Activated naive CD4-positive, alpha-beta T cell treated with anti-CD3 and anti-CD28 coated beads, Interleukin-2, amount 50 U/mL, for 24 hours (primary cell): ENCODE results near the gene ARRDC1.
A peak's percentile ranks its signal among the peaks of the same experiment; 100 is the strongest.
"Not testable (repeated sequence)": the region's sequence is repeated elsewhere in the genome, so short reads cannot be mapped to it uniquely, and the experiment has no call there.

Source experiments
- H3K27ac Mint-ChIP-seq: one replicate; pipeline ENCODE4 v1.8.0; 2021; ENCODE audit warnings: mild to moderate bottlenecking, mixed read lengths
- H3K27me3 Mint-ChIP-seq: one replicate; pipeline ENCODE4 v1.8.0; 2021; ENCODE audit warnings: mixed read lengths
- H3K36me3 Mint-ChIP-seq: one replicate; pipeline ENCODE4 v1.8.0; 2021; ENCODE audit warnings: mixed read lengths
- H3K4me1 Mint-ChIP-seq: one replicate; pipeline ENCODE4 v1.8.0; 2021; ENCODE audit warnings: mixed read lengths
- H3K4me3 Mint-ChIP-seq: one replicate; pipeline ENCODE4 v1.8.0; 2021; ENCODE audit warnings: mild to moderate bottlenecking, mixed read lengths
- H3K9me3 Mint-ChIP-seq: one replicate; pipeline ENCODE4 v1.8.0; 2021; ENCODE audit warnings: mixed read lengths

ARRDC1 gene

GRCh38 chr9:137605121-137606004, at the start of gene ARRDC1:
ARRDC1 (plus strand) TSS chr9:137605686; CDS start chr9:137605718, 32 bp downstream.
- Mint-ChIP-seq H3K4me1 (peaks cover 20% of the 10 kb centered on the region), H3K4me3 (peak within 1 kb of the TSS; percentile 82), H3K9me3 (no peaks in the 10 kb centered on the region), H3K27ac (no peak within 1 kb of the TSS), H3K27me3 (no peaks in the 10 kb centered on the region), H3K36me3 (no peaks in the 10 kb centered on the region)

- Mint-ChIP-seq H3K36me3 (peaks cover 8% of the 10 kb centered on the region), H3K4me3 (no peak overlapping the region), H3K27ac (no peak overlapping the region), H3K9me3 (no peaks in the 10 kb centered on the region), H3K4me1 (peaks cover 8% of the 10 kb centered on the region), H3K27me3 (no peaks in the 10 kb centered on the region)
Measured at GRCh38 chr9:137556069-137556838, 49.2 kb upstream of the ARRDC1 start.

- Mint-ChIP-seq H3K4me3 (no peak overlapping the region), H3K9me3 (no peaks in the 10 kb centered on the region), H3K36me3 (peaks cover 8% of the 10 kb centered on the region), H3K27ac (no peak overlapping the region), H3K4me1 (peaks cover 3% of the 10 kb centered on the region), H3K27me3 (no peaks in the 10 kb centered on the region)
Measured at GRCh38 chr9:137558127-137558526, 47.4 kb upstream of the ARRDC1 start.

GRCh38 chr9:137564134-137564533, 41.4 kb upstream of the ARRDC1 start:
- Mint-ChIP-seq H3K4me1 (peaks cover 14% of the 10 kb centered on the region), H3K36me3 (peaks cover 14% of the 10 kb centered on the region), H3K27me3 (no peaks in the 10 kb centered on the region), H3K9me3 (no peaks in the 10 kb centered on the region), H3K4me3 (no peak overlapping the region), H3K27ac (no peak overlapping the region)

- Mint-ChIP-seq H3K36me3 (peaks cover 11% of the 10 kb centered on the region), H3K4me3 (no peak overlapping the region), H3K4me1 (peaks cover 14% of the 10 kb centered on the region), H3K27me3 (no peaks in the 10 kb centered on the region), H3K27ac (peak overlapping the region; percentile 55), H3K9me3 (no peaks in the 10 kb centered on the region)
Measured at GRCh38 chr9:137564817-137565411, 40.6 kb upstream of the ARRDC1 start.

GRCh38 chr9:137568445-137568844, 37.0 kb upstream of the ARRDC1 start:
- Mint-ChIP-seq H3K36me3 (peaks cover 14% of the 10 kb centered on the region), H3K4me1 (peaks cover 21% of the 10 kb centered on the region)
- H3K27ac Mint-ChIP-seq, H3K4me3 Mint-ChIP-seq, H3K27me3 Mint-ChIP-seq, H3K9me3 Mint-ChIP-seq: not testable (repeated sequence)

- Mint-ChIP-seq H3K27ac (peak overlapping the region; percentile 62), H3K27me3 (no peaks in the 10 kb centered on the region), H3K4me3 (no peak overlapping the region), H3K36me3 (peaks cover 7% of the 10 kb centered on the region), H3K4me1 (peaks cover 14% of the 10 kb centered on the region), H3K9me3 (no peaks in the 10 kb centered on the region)
Measured at GRCh38 chr9:137569609-137570203, 35.8 kb upstream of the ARRDC1 start.

- Mint-ChIP-seq H3K4me1 (peaks cover 22% of the 10 kb centered on the region), H3K9me3 (no peaks in the 10 kb centered on the region), H3K27ac (no peak overlapping the region), H3K36me3 (peaks cover 9% of the 10 kb centered on the region), H3K4me3 (no peak overlapping the region), H3K27me3 (no peaks in the 10 kb centered on the region)
Measured at GRCh38 chr9:137570566-137570965, 34.9 kb upstream of the ARRDC1 start.

- Mint-ChIP-seq H3K27me3 (no peaks in the 10 kb centered on the region), H3K9me3 (no peaks in the 10 kb centered on the region), H3K36me3 (peaks cover 9% of the 10 kb centered on the region), H3K4me1 (peaks cover 36% of the 10 kb centered on the region), H3K27ac (no peak overlapping the region), H3K4me3 (no peak overlapping the region)
Measured at GRCh38 chr9:137574192-137574591, 31.3 kb upstream of the ARRDC1 start.

- H3K36me3 Mint-ChIP-seq = peaks cover 7% of the 10 kb centered on the region
- no peaks in the 10 kb centered on the region for H3K27me3 Mint-ChIP-seq
- no peaks in the 10 kb centered on the region for H3K9me3 Mint-ChIP-seq
- no peak overlapping the region for H3K4me3 Mint-ChIP-seq
- H3K4me1 Mint-ChIP-seq = peaks cover 34% of the 10 kb centered on the region
- H3K27ac Mint-ChIP-seq = no peak overlapping the region
Measured at GRCh38 chr9:137575364-137575715, 30.1 kb upstream of the ARRDC1 start.

GRCh38 chr9:137575716-137576411, 29.6 kb upstream of the ARRDC1 start:
- no peaks in the 10 kb centered on the region for H3K9me3 Mint-ChIP-seq
- H3K4me1 Mint-ChIP-seq = peaks cover 29% of the 10 kb centered on the region
- H3K27ac Mint-ChIP-seq = no peak overlapping the region
- H3K27me3 Mint-ChIP-seq = no peaks in the 10 kb centered on the region
- peak overlapping the region; percentile 49 for H3K4me3 Mint-ChIP-seq
- H3K36me3 Mint-ChIP-seq = peaks cover 4% of the 10 kb centered on the region

- Mint-ChIP-seq H3K4me1 (peaks cover 28% of the 10 kb centered on the region), H3K36me3 (peaks cover 2% of the 10 kb centered on the region), H3K27ac (peak within 1 kb of the TSS; percentile 51), H3K9me3 (no peaks in the 10 kb centered on the region), H3K27me3 (no peaks in the 10 kb centered on the region), H3K4me3 (peak within 1 kb of the TSS; percentile 87)
Measured at GRCh38 chr9:137578518-137579258, 26.8 kb upstream of the ARRDC1 start, which contains the start of gene DPH7. DPH7 (minus strand) TSS chr9:137578925; CDS start chr9:137578777, 148 bp downstream.

GRCh38 chr9:137579259-137579604, 26.3 kb upstream of the ARRDC1 start:
- peaks cover 28% of the 10 kb centered on the region for H3K4me1 Mint-ChIP-seq
- H3K27ac Mint-ChIP-seq = peak overlapping the region; percentile 12
- H3K27me3 Mint-ChIP-seq = no peaks in the 10 kb centered on the region
- peak overlapping the region; percentile 87 for H3K4me3 Mint-ChIP-seq
- peaks cover 2% of the 10 kb centered on the region for H3K36me3 Mint-ChIP-seq
- H3K9me3 Mint-ChIP-seq = no peaks in the 10 kb centered on the region

GRCh38 chr9:137580209-137580953, 25.1 kb upstream of the ARRDC1 start:
- no peaks in the 10 kb centered on the region for H3K9me3 Mint-ChIP-seq
- no peak overlapping the region for H3K27ac Mint-ChIP-seq
- H3K4me3 Mint-ChIP-seq = no peak overlapping the region
- no peaks in the 10 kb centered on the region for H3K27me3 Mint-ChIP-seq
- H3K36me3 Mint-ChIP-seq = no peaks in the 10 kb centered on the region
- peaks cover 21% of the 10 kb centered on the region for H3K4me1 Mint-ChIP-seq
